ENCODE measurements around the gene ZNF709.
"Not testable (repeated sequence)": the region's sequence is repeated elsewhere in the genome, so short reads cannot be mapped to it uniquely, and the experiment has no call there.

Gene ZNF709

GRCh38 chr19:12448808-12449207 is 35.8 kb downstream of the ZNF709 start:
- no peak for DNase-seq

DNA sequence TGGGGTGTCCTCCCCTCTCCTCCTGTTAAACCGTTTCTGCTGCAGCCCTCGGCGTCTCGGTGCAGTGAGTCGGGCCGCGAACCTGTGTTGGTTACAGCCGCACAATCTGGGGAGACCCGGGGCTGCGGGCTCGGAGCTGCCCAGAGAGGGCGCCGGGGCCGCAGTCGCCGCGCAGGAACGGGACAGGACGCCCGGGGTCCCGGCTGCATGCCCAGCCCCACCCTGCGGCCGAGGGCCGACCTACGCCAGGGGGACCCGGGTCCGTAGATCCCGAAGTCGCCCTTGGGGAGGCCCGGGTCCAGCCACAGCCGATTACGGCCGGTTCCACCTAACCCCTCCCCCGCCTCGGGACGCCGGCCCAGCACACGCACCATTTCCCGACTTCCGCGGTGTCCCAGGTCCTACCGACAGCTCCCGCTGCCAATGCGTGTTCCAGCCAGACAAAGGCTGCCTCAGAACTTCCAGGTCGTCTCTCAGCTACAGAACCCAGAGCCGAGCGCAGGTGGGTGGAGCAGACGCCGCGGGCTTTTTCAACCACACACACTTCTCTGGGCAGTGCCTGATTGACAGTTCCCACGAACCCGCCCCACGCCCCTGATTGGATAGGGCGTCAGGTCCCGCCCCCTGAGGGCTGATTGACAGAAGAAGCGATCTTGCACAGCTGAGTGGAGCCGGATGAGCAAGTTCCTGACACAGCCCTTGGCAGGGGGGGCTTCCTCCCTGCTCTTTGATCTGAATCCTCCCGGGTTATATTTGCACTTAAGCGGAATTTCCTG is 43.9 kb downstream of the ZNF709 start, which contains the start of gene ZNF443:
ZNF443 (minus strand) TSS at position 481 of the 776 bp plus-strand sequence; CDS start at position 374, 107 bp downstream.
- peak; percentile 100 for DNase-seq

GRCh38 chr19:12439686-12440540 is 44.7 kb downstream of the ZNF709 start:
- DNase-seq = peak; percentile 62

DNA sequence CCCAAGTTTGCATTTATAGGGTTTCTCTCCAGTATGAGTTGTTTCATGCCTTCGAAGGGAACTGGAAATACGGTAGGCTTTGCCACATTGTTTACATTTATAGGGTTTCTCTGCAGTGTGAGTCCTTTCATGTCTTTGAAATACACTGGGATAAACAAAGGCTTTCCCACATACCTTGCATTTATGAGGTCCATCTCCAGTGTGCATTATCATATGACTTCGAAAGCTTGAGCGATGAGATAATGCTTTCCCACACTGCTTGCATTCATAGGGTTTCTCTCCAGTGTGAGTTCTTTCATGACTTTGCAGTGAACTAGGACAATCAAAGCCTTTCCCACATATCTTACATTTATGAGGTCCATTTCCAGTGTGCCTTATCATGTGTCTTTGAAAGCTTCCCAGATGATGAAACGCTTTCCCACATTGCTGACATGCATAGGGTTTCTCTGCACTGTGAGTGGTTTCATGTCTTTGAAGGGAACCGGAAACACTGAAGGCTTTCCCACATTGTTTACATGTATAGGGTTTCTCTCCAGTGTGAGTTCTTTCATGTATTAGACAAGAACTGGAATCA is 53.8 kb downstream of the ZNF709 start:
- DNase-seq = not testable (repeated sequence)

DNA sequence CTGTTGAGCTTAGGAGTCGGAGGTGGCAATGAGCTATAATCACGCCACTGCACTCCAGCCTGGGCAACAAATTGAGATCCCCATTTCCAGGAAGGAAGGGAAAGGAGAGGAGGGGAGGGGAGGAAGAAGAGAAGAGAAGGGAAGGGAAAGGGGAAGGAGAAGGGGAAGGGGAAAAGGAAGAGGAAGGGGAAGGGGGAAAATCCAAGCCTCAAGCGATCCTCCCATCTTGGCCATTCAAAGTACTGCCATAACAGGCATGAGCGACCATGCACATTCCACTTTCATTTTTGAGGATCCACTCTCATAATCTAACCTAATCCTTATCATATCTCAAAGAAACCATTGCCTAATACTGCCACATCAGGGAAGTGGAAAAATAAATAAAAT is 58.7 kb downstream of the ZNF709 start:
- DNase-seq = no peak

- no peak for DNase-seq
Observed at GRCh38 chr19:12425236-12425887, 59.3 kb downstream of the ZNF709 start.

GRCh38 chr19:12417273-12417672 is 67.3 kb downstream of the ZNF709 start:
- not testable (repeated sequence) for DNase-seq

DNA sequence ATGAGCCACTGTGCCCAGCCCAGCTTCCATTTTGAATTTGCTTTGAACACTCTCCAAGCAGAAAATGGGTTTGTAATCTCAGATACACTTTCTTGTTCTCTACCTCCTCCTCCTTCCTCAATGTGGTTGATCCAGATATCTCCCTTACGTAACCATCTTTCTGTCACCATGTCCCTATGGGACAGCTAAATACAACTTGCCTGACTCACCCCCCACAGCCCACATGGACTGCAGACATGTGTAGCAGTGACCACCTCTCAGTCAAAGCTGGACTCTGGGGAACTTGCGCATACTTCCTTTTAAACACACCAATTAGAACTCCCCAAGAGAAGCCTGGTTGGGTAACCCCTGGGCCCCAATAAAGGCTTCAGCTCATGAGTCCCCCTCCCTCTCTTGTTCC is 72.7 kb downstream of the ZNF709 start:
- DNase-seq = no peak

Measured in islet precursor cell (in vitro differentiated cells).